Measurements from ENCODE around the gene MAP3K10.

MAP3K10 gene

GRCh38 chr19:40174092-40174491, 17.1 kb upstream of the MAP3K10 start:
- no peak for DNase-seq (ENCODE audit: low read depth)

GRCh38 chr19:40175820-40176219, 15.4 kb upstream of the MAP3K10 start:
- no peak for DNase-seq (ENCODE audit: low read depth)

DNA sequence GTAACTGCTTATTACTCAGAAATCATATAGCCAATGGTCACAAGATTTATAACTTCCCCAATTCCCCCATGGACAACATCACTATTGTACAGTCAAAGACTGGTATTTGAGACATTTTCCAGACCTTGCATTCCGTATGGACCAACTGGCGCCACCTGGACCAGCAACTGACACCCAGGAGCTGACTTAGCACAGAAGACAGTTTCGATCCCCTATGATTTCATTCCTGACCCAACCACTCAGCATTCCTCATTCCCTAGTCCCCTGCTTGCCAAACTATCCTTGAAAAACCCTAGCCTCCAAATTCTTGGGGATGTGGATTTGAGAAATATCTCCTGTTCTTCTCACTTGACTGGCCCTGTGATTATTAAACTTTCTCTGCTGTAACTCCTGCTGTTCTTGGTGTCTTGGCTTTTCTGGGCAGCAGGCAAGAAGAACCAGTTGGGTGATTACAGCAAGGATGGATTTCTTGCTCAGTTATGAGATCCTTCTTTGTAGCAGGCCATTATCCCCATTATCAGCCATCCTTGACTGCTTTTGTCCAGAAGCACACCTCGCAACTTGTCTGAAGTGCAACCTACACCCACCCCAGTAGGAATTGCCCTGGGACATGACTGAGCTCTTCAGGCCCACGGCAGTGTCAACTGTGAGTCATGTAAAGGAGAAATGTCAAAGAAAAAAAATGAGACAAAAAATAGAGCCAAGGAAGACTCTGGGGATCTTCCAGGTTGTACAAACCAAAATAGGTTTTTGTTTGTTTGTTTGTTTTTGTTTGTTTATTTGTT, 13.7 kb upstream of the MAP3K10 start:
- no peak for DNase-seq (ENCODE audit: low read depth)

DNA sequence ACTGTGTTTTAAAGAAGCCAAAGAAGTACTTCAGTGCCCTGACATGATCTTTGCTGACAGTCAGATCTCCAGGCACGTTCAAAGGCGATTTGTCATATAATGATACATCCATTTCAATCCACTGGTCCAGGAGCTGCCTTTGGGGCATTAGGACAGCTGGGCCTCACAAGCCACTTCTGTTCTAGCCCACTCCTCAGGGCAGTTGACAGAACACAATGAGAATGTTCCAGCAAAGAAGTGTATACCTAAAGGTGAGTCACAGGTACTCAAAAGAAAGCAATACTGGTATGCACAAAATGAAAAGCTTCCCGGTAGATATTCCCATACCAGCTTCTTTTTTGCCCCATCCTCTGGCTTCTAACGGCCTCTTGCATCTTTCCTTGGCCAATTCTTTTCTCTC, 12.5 kb upstream of the MAP3K10 start:
- DNase-seq (ENCODE audit: low read depth): no peak

- no peak for DNase-seq (ENCODE audit: low read depth)
These were observed 7.0 kb upstream of the MAP3K10 start for GRCh38 chr19:40184273-40184672.

- DNase-seq (ENCODE audit: low read depth): no peak
These were observed 815 bp downstream of the MAP3K10 start for GRCh38 chr19:40191836-40192646.

- DNase-seq (ENCODE audit: low read depth): no peak
These were observed 1.7 kb downstream of the MAP3K10 start for GRCh38 chr19:40192758-40193586.

DNA sequence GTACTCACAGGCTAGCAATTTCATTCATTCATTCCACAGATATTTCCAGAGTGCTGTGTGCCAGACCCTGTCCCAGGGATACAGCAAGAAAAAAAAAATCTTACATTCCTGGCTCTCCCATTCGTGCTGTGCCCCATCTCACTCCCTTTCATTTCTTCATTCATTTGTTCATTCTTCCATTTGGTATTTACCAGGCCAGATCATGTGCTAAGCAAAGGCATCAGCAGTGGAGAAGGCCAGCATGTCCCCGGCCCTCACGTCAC, 2.3 kb downstream of the MAP3K10 start:
- no peak for DNase-seq (ENCODE audit: low read depth)

- no peak for DNase-seq (ENCODE audit: low read depth)
These were observed 7.2 kb downstream of the MAP3K10 start for GRCh38 chr19:40198272-40198990.

GRCh38 chr19:40200341-40201099, 9.3 kb downstream of the MAP3K10 start:
- DNase-seq (ENCODE audit: low read depth): no peak

- no peak for DNase-seq (ENCODE audit: low read depth)
These were observed 13.2 kb downstream of the MAP3K10 start for GRCh38 chr19:40204381-40204780.

DNA sequence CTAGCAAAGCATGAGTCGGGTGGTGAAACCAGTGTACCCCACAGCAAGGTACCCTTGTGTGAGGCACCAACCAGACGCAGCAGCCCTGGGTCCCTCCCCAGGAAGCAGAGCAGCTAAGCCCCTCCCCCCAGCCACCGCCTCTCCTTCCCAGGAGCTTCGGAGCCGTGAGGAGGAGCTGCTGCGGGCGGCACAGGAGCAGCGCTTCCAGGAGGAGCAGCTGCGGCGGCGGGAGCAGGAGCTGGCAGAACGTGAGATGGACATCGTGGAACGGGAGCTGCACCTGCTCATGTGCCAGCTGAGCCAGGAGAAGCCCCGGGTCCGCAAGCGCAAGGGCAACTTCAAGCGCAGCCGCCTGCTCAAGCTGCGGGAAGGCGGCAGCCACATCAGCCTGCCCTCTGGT, 14.5 kb downstream of the MAP3K10 start:
- no peak for DNase-seq (ENCODE audit: low read depth)

DNA sequence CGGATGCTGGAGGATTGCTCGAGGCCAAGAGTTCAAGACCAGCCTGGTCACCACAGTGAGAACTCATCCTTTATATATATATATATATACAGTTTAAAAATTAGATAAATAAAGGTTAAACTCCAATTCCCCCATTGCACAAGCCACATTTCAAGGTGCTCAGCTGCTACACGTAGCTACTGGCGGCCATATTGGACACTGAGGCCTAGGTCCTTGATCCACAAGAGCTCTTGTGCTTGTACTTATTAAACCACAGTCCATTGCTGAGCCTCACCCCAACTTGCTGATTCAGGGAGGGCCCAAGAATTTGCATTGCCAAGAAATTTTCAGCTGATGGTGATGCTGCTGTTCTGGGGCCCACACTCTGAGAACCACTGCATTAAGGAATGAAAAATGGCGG, 17.4 kb downstream of the MAP3K10 start:
- DNase-seq (ENCODE audit: low read depth): no peak

DNA sequence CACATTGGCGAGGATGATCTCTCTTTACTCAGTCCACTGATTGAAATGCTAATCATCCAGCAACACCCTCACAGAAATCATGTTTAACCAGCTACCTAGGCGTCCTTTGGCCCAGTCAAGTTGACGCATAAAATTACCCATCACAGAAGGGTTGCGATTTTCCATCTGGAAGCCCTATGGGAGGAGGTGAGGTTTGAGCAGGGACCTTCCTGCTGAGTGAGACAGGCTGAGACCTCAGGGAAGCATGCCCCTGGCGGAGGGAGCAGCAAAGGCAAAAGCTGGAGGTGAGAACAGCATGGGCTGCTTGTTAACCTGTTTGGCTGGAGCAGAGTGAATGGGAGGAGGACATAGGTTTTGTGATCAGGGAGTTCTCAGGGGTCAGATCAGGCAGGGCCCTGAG, 19.7 kb downstream of the MAP3K10 start:
- DNase-seq (ENCODE audit: low read depth): no peak

DNA sequence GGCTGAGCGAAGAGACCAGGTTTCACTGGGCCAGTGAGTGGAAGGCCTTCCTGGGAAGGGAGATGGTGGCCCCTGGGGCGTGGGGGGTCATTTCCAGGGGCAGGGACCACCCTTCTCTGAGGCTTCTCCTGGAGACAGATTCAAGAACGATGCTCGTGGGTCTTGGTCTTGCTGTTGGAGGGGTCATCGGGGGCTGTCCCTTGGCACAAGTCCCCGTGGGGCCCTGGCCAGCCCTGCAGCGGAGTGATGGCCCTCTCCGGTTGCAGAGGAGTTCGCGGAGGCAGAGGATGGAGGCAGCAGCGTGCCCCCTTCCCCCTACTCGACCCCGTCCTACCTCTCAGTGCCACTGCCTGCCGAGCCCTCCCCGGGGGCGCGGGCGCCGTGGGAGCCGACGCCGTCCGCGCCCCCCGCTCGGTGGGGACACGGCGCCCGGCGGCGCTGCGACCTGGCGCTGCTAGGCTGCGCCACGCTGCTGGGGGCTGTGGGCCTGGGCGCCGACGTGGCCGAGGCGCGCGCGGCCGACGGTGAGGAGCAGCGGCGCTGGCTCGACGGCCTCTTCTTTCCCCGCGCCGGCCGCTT, 22.1 kb downstream of the MAP3K10 start:
- DNase-seq (ENCODE audit: low read depth): no peak

DNA sequence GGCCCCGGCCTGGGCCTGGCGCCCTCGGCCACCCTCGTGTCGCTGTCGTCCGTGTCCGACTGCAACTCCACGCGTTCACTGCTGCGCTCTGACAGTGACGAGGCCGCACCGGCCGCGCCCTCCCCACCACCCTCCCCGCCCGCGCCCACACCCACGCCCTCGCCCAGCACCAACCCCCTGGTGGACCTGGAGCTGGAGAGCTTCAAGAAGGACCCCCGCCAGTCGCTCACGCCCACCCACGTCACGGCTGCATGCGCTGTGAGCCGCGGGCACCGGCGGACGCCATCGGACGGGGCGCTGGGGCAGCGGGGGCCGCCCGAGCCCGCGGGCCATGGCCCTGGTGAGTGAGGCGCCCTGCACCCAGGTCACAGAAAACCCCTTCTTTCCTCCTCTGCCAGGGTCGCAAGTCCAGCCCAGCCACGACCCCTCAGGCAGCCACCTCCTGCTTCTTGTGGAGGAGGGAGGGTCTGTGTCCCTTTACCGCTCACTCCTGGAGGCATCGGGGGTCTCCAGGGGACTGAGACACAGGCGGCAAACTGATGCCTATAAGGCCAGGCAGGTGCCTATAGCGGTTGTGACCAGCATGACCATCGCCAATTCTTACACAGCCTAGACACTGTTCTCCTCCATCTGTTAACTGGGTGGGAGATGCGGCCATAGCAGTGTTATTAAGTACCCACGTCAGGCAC, 22.8 kb downstream of the MAP3K10 start:
- no peak for DNase-seq (ENCODE audit: low read depth)

DNA sequence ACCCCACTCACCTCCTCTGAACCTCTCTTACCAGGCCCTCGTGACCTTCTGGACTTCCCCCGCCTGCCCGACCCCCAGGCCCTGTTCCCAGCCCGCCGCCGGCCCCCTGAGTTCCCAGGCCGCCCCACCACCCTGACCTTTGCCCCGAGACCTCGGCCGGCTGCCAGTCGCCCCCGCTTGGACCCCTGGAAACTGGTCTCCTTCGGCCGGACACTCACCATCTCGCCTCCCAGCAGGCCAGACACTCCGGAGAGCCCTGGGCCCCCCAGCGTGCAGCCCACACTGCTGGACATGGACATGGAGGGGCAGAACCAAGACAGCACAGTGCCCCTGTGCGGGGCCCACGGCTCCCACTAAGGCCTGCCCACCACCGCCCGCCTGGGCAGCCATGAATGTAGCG, 23.7 kb downstream of the MAP3K10 start:
- no peak for DNase-seq (ENCODE audit: low read depth)

- no peak for DNase-seq (ENCODE audit: low read depth)
These were observed 25.0 kb downstream of the MAP3K10 start for GRCh38 chr19:40216013-40216776.

DNA sequence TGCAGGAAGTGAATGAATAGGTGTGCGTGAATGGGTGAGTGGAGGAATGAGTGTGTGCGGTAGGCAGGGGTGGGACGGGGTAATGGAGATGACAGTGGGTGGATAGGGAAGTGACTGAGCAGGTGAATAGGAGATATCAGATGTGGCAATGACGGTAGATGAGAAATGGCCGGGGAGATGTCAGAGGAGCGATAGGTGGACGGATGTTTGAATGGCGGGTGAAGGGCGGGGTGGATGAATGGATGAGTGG, 25.5 kb downstream of the MAP3K10 start:
- DNase-seq (ENCODE audit: low read depth): no peak

Data from HS-27A (cell line).